ENCODE measurements around the gene CHI3L2. TPM values are rescaled to one million over a fixed set of nuclear protein-coding genes. Genes with fewer than 3 reads are reported as not detected.

CHI3L2 gene
- total RNA-seq, 1 experiment from 2014 or later, result not detected

GRCh38 chr1:111218701-111219556 is 8.6 kb upstream of the CHI3L2 start:
- H3K4me1 ChIP-seq (replicated peaks; ENCODE audit: insufficient read depth), result peaks cover 14% of the 10 kb centered on the region
- H2AFZ ChIP-seq, result no peak overlapping the region
- intact Hi-C loops (cut with micrococcal nuclease; ENCODE audit: unreplicated experiment), result no loop called here
- no peaks in the 10 kb centered on the region for H3K27me3 ChIP-seq (ENCODE audit: insufficient read depth, low read depth)
- no peak overlapping the region for H3K4me2 ChIP-seq
- H3K4me3 ChIP-seq, result no peak overlapping the region
- no peaks in the 10 kb centered on the region for H3K79me2 ChIP-seq (ENCODE audit: low read depth)
- no peaks in the 10 kb centered on the region for H3K9me2 ChIP-seq (ENCODE audit: insufficient read depth)
- no peaks in the 10 kb centered on the region for H3K36me3 ChIP-seq (ENCODE audit: low read depth)
- no peak for DNase-seq
- CTCF ChIA-PET, result interaction anchor here (0.7 kb wide), 1 partner anchor 1424 kb away, joined by 5 read pairs; no protein-coding TSS in a partner anchor
- H3K9me3 ChIP-seq (ENCODE audit: insufficient read depth, low read depth), result no peaks in the 10 kb centered on the region; the same call in 1 of the 2 replicates
- no peaks in the 10 kb centered on the region for H4K20me1 ChIP-seq (ENCODE audit: insufficient read depth)
- TF ChIP-seq EZH2 (IDR thresholded peaks at IDR 0.05; ENCODE audit: low read depth) (no peak), CTCF (conservative IDR thresholded peaks at IDR 0.05) (no peak)
- 0 out of 2 replicates have a peak, but pooled peaks cover 5% of the 10 kb centered on the region for H3F3A ChIP-seq (ENCODE audit: insufficient read depth, low read depth)
- POLR2A ChIA-PET (ENCODE audit: unreplicated experiment), result no interaction called here
- H3K27ac ChIP-seq, result no peak overlapping the region
- BruUV-seq (replicated peaks), result no TSS peak

DNA sequence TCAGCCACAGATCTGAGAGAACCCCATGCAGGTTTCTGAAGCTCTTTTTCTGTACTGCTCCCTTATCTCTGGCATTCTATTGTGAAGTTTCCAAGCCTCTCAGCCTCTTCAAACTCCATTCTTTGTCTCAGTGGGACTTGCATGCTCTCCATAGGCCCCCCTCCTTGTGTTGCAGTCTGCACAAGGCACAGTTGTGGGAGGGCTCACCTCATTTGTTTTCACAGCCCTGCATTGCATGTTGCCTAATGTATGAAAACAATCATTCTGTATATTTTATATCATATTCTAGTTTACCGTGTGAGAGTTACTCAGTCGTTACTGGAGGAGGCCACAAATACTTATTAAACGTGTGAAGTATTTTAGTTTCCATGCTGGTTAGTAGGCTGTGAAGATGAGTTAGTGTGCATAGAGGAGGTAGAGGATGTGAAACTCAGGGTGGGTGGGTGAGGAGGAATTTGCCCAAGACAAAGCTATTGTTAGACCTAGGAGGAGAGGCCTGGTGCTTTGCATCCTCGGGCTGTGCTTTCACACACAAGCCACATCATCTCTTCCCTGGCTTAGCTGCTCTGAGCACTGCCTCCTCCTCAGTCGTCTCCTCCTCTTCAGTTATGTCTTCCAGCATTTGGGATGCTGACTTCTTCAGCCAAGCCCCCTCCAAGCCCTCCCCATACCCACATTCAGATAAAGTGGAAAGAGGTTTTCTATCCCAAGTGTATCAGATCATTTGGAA is 7.8 kb upstream of the CHI3L2 start:
- intact Hi-C loops (cut with micrococcal nuclease; ENCODE audit: unreplicated experiment), result no loop called here
- Histone ChIP-seq H3K27ac (no peak overlapping the region), H3K4me3 (no peak overlapping the region), H3F3A (ENCODE audit: insufficient read depth, low read depth) (0 out of 2 replicates have a peak, but pooled peaks cover 5% of the 10 kb centered on the region), H3K9me2 (ENCODE audit: insufficient read depth) (no peaks in the 10 kb centered on the region), H3K36me3 (ENCODE audit: low read depth) (no peaks in the 10 kb centered on the region), H3K4me2 (no peak overlapping the region), H3K27me3 (ENCODE audit: insufficient read depth, low read depth) (no peaks in the 10 kb centered on the region), H3K79me2 (ENCODE audit: low read depth) (no peaks in the 10 kb centered on the region), H3K9me3 (ENCODE audit: insufficient read depth, low read depth) (no peaks in the 10 kb centered on the region; the same call in 1 of the 2 replicates), H4K20me1 (ENCODE audit: insufficient read depth) (no peaks in the 10 kb centered on the region), H2AFZ (no peak overlapping the region), H3K4me1 (replicated peaks; ENCODE audit: insufficient read depth) (peaks cover 14% of the 10 kb centered on the region)
- no peak for TF ChIP-seq EZH2 (IDR thresholded peaks at IDR 0.05; ENCODE audit: low read depth)
- TF ChIP-seq CTCF (conservative IDR thresholded peaks at IDR 0.05), result no peak
- ChIA-PET CTCF (no interaction called here), POLR2A (ENCODE audit: unreplicated experiment) (no interaction called here)
- BruUV-seq (replicated peaks), result no TSS peak
- no peak for DNase-seq

GRCh38 chr1:111220302-111220890 is 7.1 kb upstream of the CHI3L2 start:
- H3K27me3 ChIP-seq (ENCODE audit: insufficient read depth, low read depth), result no peaks in the 10 kb centered on the region
- POLR2A ChIA-PET (ENCODE audit: unreplicated experiment), result no interaction called here
- H3K4me1 ChIP-seq (replicated peaks; ENCODE audit: insufficient read depth), result peaks cover 14% of the 10 kb centered on the region
- no peak overlapping the region for H3K27ac ChIP-seq
- BruUV-seq (replicated peaks), result no TSS peak
- H3F3A ChIP-seq (ENCODE audit: insufficient read depth, low read depth), result 0 out of 2 replicates have a peak, but pooled peaks cover 5% of the 10 kb centered on the region
- DNase-seq, result peak in 1 of 2 experiments; percentile 21
- no peak overlapping the region for H3K4me2 ChIP-seq
- H3K79me2 ChIP-seq (ENCODE audit: low read depth), result no peaks in the 10 kb centered on the region
- intact Hi-C loops (cut with micrococcal nuclease; ENCODE audit: unreplicated experiment), result no loop called here
- no peaks in the 10 kb centered on the region; the same call in 1 of the 2 replicates for H3K9me3 ChIP-seq (ENCODE audit: insufficient read depth, low read depth)
- TF ChIP-seq EZH2 (IDR thresholded peaks at IDR 0.05; ENCODE audit: low read depth) (no peak), CTCF (conservative IDR thresholded peaks at IDR 0.05) (no peak)
- H3K4me3 ChIP-seq, result no peak overlapping the region
- no peaks in the 10 kb centered on the region for H3K36me3 ChIP-seq (ENCODE audit: low read depth)
- H2AFZ ChIP-seq, result no peak overlapping the region
- no peaks in the 10 kb centered on the region for H4K20me1 ChIP-seq (ENCODE audit: insufficient read depth)
- no peaks in the 10 kb centered on the region for H3K9me2 ChIP-seq (ENCODE audit: insufficient read depth)
- CTCF ChIA-PET, result interaction anchor here (0.7 kb wide), 1 partner anchor 516 kb away, joined by 3 read pairs; no protein-coding TSS in a partner anchor

Data from PC-9 (cell line).